Breast epithelium (tissue), 3 donors: ENCODE results near the gene ARNT2.

ENCODE experiments used
- CTCF ChIP-seq, 3 donors: fragments of 450-650 bp; IDR thresholded peaks; one replicate each; pipeline ENCODE4 v1.5.1; 2016 to 2017; ENCODE audit warnings: antibody characterized with exemption in 3 of 3, mild to moderate bottlenecking in 3 of 3, moderate library complexity in 3 of 3
- POLR2A ChIP-seq: fragments of 450-650 bp; IDR thresholded peaks from one replicate; pipeline ENCODE4 v1.6.1; 2016; ENCODE audit warnings: antibody characterized with exemption, mild to moderate bottlenecking, moderate library complexity
- POLR2AphosphoS5 ChIP-seq, 3 donors: sonication (generic); formaldehyde crosslinking; IDR thresholded peaks; one replicate each; pipeline ENCODE4 v1.6.1; 2017; ENCODE audit warnings: antibody characterized with exemption in 3 of 3

GRCh38 chr15:80578206-80578595, 174.0 kb downstream of the ARNT2 start:
- no peak for TF ChIP-seq CTCF (IDR thresholded peaks at IDR 0.05)
- TF ChIP-seq POLR2A = no peak
- TF ChIP-seq POLR2AphosphoS5 (IDR thresholded peaks at IDR 0.05) = no peak
